ENCODE measurements around the gene SCAF8.
A peak's percentile ranks its signal among the peaks of the same experiment; 100 is the strongest.
"Not testable (repeated sequence)": the region's sequence is repeated elsewhere in the genome, so short reads cannot be mapped to it uniquely, and the experiment has no call there.

SCAF8 gene

GRCh38 chr6:154733626-154734382 lies 588 bp downstream of the SCAF8 start:
- DNase-seq: peak; percentile 97 to 98

DNA sequence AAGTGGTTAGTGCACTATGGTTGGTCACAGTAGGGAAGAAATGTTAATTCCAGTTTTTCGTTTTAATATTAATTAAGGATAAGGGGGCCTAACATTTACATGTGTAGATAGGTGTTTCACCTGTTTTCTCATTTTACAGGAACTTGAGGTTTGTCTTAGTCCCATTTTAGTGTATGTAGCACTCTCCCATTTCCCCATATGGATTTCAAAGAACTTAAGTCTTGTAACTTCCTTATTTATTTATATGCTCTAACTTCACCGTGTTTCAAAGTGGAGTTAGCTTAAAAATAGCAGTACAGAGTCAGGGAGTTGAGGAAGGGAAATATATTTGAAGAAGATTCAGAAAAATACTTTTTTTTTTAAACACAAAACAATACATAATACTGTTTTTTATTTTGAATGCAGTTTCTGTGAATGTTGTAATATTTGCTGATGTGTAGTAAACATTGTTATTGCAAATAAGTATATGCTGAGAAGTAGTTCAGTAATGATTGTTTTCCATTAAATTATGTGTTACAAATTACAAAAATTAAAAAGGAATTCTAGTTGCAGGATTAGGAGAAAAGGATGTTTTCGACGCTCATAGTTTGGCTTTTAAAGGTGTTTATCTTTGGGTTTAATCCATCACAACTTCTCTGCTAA lies 3.5 kb downstream of the SCAF8 start:
- DNase-seq: peak; percentile 15 to 65

- DNase-seq: no peak
Observed at GRCh38 chr6:154737424-154737823, 4.2 kb downstream of the SCAF8 start.

DNA sequence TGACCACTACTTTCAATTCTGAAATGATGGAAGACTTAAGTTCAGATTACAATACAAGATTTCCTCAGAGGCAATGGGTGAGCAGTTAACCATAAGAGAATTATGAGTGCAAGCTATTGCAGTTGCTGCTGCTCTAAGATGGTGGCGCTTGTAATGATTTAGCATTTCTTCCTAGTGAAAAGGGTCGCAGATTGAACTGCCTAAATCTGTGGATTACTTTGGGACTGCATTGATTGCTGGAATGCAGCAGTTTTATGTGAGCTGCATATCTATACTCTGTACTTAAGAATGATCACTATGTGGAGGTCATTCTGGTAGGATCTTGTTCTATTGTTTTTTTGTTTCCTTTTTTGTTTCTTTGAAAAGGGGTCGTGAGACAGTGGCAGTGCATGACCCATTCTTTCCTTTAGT lies 5.3 kb downstream of the SCAF8 start:
- peak; percentile 35 to 55 for DNase-seq

DNA sequence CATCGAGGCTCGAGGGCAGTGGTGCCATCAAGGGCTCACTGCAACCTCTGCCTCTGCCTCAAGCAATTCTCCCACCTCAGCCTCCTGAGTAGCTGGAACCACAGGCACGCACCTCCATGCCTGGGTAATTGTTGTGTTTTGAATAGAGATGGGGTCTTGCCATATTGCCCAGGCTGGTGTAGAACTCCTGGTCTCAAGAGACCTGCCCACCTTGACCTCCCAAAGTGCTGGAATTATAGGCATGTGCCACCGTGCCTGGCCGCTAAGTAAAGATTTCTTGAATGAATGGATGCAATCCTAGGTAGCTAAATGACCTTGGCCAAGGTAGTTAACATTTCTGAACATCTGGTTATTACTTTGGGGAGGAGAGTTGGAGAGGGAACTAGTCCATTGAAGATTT lies 7.4 kb downstream of the SCAF8 start:
- DNase-seq: no peak

- no peak for DNase-seq
Observed at GRCh38 chr6:154742891-154743290, 9.7 kb downstream of the SCAF8 start.

- peak in 1 of 2 donors; percentile 7 for DNase-seq
Observed at GRCh38 chr6:154744029-154744745, 11.0 kb downstream of the SCAF8 start.

- DNase-seq: no peak
Observed at GRCh38 chr6:154745243-154745642, 12.0 kb downstream of the SCAF8 start.

- no peak for DNase-seq
Observed at GRCh38 chr6:154749341-154749740, 16.1 kb downstream of the SCAF8 start.

DNA sequence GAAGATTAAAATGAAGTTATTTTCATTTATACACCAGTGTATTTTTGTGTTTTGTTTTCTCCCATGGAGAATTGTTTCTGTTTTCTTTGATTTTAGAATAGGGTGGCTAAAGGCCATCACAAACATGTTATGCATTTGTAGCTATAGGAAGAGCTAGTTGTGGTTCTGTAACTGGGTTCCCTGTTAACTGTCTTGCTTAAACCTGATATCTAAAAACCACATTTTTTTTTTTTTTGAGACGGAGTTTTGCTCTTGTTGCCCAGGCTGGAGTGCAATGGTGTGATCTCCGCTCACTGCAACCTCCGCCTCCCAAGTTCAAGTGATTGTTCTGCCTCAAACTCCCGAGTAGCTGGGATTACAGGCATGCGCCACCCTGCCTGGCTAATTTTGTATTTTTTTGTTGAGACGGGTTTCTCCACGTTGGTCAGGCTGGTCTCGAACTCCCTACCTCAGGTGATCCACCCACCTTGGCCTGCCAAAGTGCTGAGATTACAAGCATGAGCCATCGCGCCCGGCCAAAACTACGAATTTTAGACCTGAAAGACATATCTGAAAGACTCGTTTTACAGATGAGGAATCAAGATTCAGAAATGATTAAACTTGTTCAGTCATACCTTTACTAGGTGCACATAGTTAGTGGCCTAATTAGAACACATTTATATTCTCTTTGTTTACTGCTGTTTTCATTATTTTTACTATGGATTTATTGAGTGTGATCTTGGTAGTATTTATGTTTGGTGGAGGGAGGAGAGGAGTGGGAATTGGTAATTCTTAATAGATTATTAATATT lies 18.0 kb downstream of the SCAF8 start:
- no peak for DNase-seq

DNA sequence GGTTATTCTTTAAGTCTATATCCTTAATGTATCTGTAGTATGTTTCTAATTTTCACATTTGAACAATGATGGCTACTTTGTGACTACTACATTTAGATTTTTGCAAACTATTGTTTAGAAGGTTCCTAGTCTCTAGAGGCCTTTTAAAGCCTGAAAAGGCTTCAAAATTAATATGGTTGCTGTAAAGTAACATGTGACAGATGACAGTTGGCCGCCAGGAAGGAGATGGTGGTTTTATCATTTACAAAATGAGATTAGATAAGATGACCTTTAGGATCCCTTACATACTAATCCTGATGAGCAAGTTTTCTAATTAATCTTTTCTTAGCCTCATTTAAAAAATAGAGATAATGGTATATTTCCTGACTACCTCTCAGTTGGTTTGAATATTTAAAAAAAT lies 18.8 kb downstream of the SCAF8 start:
- no peak for DNase-seq

DNA sequence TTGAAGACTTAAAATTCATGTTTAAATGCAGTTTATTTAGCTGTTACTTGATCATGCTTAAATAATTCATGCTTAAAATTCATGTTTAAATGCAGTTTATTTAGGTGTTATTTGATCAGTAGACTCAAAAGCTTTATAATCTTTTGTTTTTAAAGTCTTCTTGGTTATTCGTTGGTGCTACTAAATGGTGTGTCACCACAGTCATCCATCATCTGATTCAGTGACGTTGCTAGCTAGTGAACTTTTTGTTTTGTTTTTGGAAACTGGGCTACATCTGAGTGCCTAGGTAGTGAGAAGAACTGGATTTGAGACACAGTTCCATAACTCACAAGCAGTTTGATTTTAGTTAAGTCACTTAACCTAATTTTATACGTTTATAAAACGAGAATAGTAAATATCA lies 20.9 kb downstream of the SCAF8 start:
- no peak for DNase-seq

- no peak for DNase-seq
Observed at GRCh38 chr6:154757352-154758050, 24.3 kb downstream of the SCAF8 start.

GRCh38 chr6:154758125-154758524 lies 24.9 kb downstream of the SCAF8 start:
- DNase-seq: no peak

DNA sequence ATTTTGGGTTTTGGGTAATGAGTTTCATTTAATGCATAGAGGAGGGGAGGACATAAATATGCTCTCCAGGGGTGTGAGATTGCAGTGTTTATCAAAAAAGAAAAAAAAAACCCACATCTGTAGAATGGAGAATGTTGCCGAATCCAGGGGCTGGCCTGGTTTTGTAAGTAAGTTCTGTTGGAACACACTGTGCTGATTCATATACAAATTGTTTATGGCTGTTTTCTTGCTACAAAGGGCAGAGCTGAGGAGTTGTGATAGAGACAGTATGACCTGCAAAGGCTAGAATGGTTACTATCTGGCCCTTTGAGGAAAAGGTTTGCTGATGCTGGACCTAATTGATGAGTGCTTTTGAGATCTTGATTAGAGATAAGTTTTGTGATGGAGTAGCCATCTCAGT lies 30.4 kb downstream of the SCAF8 start:
- no peak for DNase-seq

- no peak for DNase-seq
Observed at GRCh38 chr6:154765273-154765672, 32.1 kb downstream of the SCAF8 start.

GRCh38 chr6:154766288-154766687 lies 33.1 kb downstream of the SCAF8 start:
- no peak for DNase-seq

DNA sequence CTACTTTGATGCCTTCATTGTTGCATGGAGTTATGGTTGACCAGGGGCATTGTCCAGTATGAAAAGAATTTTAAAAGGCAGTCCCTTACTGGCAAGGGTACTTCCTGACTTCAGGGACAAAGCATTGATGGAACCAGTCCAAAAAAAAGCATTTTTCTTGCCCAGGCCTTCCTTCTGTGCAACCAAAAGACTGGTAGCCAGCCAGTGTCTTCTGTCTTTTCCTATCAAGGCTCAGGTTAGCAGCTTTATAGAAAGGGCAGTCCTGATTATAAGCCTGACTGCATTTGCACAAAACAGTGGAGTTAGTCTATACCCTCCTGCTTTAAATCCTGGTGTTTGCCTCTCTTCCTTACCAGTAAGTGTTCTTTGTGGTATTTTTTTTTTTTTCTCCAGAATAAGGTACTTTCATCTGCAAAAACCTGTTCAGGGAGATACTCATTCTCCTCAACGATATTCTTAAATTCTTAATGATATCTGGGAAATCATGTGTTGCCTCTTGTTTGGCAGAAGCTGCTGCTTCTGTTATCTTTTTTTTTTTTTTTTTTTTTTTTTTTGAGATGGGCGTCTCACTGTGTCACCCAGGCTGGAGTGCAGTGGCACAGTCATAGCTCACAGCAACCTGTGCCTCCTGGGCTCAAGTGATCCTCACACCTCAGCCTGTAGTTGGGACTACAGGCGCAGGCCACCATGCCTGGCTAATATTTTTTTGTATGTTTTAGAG lies 33.9 kb downstream of the SCAF8 start:
- no peak for DNase-seq

GRCh38 chr6:154768280-154768679 lies 35.1 kb downstream of the SCAF8 start:
- no peak for DNase-seq

DNA sequence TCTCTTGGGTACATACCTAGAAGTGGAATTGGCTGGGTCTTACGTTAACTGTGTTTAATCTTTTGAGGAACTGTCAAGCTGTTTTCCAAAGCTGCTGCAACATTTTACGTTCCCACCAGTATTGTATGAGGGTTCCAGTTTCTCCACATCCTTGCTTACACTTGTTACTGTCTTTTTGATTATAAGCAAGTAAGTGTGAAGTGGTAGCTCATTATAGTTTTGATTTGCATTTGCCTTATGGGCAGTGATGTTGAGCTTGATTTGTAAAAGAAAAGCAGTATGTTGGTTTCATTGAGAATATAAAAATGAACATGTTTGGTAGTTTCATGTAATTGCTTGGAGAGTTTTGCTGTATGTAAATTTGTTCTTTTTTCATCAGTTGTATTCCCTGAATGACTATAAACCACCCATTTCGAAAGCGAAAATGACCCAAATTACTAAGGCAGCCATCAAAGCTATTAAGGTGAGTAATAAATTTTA lies 40.4 kb downstream of the SCAF8 start:
- DNase-seq: no peak

DNA sequence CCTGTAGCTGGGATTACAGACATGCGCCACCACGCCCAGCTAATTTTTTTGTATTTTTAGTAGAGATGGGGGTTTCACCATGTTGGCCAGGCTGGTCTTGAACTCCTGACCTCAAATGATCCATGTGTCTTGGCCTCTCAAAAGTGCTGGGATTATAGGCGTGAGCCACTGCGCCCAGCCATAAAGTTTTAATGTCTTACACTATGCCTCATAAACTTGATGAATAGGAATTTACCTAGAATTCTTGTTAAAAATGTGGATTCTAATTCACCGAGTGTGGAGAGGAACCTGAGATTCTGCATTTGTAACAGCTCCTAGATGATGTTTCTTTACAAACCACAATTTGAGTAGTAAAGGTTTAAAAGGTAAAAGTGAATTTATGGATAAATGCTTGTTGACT lies 45.9 kb downstream of the SCAF8 start:
- DNase-seq: not testable (repeated sequence)
